Activated T-helper 1 cell treated with anti-CD3 and anti-CD28 coated beads, Interleukin-2, amount 50 U/mL, for 16 hours (primary cell): ENCODE measurements around the gene SH3PXD2B.
"Not testable (repeated sequence)": the region's sequence is repeated elsewhere in the genome, so short reads cannot be mapped to it uniquely, and the experiment has no call there.

Experiments used
- DNase-seq, 2 donors: peaks; one replicate each; pipeline ENCODE4 v3.0.0-alpha.2; 2020; ENCODE audit warnings: low read depth in 1 of 2, low spot score in 1 of 2

The SH3PXD2B gene

DNA sequence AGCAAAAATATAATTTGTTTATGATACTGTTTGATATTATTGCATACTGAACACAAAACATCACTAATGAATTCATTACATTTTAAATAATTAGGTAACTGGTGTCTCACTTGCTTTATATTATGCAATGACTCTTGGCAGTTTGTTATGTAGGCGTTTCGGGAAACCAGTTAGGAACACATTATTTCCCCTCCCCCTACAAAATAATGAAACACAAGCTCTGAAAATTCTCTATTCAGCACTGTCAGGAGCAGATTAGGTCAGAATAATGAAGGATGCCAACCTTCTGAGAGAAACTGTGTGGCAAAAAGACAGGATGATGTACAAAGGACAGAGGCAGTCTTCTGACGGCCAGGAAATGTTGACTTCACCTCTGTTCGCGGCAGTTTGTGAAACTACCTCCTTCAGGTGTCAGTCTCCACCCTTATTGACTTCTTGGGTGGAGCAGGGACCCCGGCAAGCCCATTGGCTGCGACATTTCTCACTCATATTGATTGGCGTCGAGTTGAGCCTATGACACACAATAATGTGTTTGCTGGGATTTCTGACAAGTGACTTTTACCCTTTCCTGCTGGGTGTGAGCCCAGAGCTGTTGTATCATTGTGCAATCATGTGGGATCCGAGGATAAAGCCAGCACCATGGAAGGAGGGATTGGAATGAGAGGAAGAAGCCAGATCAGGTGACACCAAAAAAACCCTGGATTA lies 33.9 kb downstream of the SH3PXD2B start:
- no peak for DNase-seq

- DNase-seq: no peak
These were observed 35.2 kb downstream of the SH3PXD2B start for GRCh38 chr5:172418862-172419814.

GRCh38 chr5:172417983-172418630 lies 36.2 kb downstream of the SH3PXD2B start:
- no peak for DNase-seq

DNA sequence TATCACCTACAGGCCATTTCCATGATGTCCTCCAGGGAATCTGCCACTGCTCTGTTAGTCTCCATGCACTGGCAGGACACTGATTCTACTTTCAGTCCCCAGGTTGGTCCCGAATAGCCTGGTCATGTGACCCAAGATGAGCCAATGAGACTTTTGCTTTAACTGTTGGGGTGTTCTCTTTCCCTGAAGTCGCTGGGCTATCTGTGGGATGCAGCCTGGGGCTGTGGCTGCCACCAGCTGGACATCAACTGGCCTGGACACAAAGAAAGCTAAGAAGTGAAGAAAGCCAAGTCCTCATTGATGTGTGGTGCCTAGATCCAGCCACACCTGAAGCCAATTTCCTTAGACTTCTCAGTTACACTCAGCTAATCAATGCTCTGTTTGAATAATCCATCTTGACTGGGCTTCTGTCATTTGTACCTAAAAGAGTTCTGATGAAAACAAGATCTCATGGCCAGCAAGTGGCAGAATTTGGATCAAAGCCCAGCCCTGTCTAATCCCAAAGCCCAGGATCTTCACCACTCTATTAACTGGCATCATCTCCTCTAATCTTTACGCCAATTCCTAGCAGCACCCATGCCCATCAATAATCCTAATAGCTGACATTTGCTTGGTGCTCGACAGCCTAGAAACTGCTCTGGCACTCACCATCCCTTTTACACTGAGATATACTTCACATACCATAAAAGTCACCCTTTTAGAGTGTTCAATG lies 37.0 kb downstream of the SH3PXD2B start:
- no peak for DNase-seq

DNA sequence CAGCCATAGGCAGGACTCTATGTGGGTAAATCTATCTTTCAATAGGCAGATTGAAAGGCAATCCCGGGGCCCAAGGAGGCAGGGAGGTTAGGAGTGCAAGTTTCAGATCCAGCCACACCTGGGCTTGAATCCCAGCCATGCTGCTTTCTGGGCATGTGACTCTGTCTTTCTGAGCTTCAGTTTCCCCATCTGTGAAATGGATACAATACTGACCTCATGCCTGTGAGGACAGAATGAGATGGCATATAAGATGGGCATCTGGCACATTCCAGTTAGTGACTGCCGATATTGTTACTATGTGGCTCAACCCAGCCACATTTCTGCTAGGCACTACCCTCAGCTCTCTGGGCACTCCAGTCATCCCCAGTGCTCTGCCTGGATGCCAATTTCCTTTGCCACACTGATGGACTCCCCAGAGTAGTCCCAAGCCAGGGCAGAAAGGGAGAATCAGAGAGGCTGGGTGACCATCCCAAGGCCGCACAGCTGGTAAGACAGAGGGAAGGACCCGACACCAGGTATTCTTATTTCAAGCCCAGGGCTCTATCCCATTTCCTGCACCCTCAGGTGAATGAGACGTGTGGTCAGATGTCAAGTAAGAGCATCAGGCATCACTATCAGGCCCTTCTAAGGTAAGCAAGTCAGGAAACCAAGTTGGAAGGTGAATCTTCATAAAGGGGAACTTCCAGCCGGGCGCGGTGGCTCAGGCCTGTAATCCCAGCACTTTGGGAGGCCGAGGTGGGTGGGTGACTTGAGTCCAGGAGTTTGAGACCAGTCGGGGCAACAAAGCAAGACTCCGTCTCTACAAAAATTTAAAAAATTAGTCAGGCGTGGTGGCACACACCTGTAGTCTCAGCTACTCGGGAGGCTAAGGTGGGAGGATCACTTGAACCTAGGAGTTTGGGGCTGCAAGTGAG lies 38.7 kb downstream of the SH3PXD2B start:
- no peak for DNase-seq

DNA sequence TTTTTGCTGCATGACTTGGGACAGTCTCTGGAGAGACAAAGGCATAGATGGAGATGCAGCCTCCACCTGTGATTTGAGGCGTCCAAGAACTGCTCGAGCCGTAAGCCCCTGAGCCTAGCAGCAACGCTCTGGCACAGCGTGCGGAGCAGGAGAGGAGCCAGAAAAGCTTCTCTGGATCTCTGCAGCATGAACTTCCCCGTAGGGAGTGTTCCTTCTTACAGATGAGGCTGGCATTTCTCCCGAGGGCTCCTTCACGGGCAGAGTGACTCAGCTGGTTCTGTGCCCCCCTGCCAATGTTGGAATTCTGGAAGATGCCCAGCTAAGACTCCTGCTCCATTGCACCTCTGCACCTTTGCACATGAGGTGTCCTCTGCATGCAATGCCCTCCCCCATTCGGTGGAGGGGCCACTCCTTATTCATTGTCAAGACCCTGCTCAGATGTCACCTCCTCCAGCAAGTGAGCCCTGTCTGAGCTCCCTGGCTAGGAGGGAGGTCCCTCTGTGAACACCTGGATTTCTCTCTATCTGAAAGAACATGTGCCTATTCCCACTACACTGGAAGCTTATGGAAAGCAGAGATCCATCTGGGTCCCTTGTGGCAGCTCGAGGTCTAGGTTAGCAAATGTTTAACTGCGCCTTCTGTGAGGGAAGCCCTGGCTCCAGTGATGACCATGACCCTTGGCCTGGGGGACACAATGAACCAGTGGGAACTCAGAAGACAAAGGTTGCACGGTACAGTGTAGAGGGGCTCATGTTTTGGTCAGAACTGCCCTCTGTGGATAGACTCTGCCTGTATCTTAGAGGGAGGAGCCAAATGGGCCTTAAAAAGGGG lies 39.6 kb downstream of the SH3PXD2B start:
- no peak for DNase-seq

DNA sequence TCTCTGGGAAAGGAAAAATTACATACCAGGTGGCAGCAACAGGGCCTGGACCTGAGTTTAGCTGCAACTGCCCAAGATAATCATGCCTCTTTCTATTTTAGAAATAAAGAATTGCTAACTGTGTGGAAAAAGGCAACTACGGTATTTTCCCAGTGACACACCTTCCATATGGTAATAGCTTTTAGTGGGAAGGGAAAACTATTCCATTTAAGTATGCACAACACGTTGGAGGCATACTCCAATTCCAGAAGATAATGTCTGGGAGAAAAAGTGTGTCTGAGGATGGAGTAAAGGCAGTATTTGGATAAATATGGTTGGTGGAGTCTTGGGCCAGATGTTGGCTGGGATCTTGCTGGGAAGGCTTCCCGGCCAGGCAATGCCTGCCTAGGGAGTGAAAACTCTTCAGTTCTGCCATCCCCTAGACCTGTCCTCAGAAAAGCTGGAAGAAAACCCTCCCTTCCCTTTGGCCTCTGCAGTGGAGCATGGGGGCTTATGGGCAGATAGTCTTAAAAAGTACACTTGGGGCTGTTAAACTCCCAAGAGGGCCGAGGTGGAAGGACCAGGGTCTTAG lies 40.6 kb downstream of the SH3PXD2B start:
- no peak for DNase-seq

- no peak for DNase-seq
These were observed 41.5 kb downstream of the SH3PXD2B start for GRCh38 chr5:172412724-172413286.

DNA sequence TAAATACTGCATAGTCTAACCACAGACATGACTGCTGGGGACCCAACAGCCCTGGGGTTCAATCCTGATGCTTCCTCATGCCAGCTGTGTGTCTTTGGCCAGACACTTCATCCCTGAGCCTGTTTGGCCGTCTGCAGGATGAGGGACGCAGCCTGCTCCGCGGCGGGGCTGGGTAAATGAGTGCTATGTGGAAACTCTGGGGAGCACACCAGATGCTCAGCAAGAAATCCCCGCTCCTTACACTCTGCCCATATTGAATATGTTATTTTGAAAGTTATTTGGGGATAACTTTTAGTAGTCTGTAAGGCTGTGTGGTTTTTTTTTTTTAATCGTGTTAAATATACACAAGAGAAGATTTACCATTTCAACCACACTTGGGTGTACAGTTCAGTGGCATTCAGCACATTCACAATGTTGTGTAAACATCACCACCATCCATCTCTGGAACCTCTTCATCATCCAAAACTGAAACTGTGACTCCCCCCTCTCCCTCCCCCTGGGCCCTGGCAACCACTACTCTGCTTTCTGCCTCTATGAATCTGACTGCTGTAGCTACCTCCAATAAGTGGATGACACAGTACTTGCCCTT lies 42.7 kb downstream of the SH3PXD2B start:
- no peak for DNase-seq

DNA sequence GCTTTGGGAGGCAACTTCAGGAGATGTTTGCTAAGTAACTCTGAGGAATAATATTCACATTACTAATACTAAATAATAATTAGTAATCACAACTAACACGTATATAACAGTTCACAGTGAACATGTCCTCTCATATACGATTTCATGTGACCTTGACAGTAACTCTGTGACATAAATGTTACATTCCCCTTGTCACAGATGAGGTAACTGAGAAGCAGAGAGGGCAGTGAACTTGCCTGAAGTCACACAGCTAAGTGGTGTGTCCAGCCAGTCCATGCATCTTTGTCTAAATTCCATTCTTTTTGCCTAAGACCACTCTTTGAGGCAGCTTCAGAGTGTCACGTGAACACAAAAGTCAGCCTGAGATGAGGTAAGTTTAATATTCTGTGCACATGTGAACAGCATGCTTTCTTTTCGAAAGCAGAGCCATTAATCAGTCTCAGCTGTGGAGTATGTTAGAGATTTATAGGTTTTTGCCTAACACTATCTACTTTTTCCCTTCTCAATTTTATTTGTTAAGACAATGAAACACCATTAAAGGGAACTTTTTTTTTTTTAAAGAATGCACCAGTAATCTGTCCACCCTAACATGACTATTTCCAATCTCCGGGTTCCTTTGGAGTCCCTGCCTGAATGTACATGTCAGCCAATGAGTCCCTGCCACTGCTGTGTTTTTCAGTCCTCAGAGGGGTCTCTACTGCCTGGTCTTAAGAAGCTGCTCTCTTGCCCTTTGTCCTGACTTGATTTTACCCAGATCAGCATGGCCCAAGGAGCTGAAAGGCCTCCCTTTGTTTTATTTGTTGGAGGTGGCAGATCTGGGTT lies 43.5 kb downstream of the SH3PXD2B start:
- no peak for DNase-seq

GRCh38 chr5:172410160-172410559 lies 44.2 kb downstream of the SH3PXD2B start:
- no peak for DNase-seq

GRCh38 chr5:172409477-172409876 lies 44.8 kb downstream of the SH3PXD2B start:
- not testable (repeated sequence) for DNase-seq

- no peak for DNase-seq
These were observed 46.5 kb downstream of the SH3PXD2B start for GRCh38 chr5:172407822-172408221.

- DNase-seq: no peak
These were observed 47.1 kb downstream of the SH3PXD2B start for GRCh38 chr5:172407241-172407691.

DNA sequence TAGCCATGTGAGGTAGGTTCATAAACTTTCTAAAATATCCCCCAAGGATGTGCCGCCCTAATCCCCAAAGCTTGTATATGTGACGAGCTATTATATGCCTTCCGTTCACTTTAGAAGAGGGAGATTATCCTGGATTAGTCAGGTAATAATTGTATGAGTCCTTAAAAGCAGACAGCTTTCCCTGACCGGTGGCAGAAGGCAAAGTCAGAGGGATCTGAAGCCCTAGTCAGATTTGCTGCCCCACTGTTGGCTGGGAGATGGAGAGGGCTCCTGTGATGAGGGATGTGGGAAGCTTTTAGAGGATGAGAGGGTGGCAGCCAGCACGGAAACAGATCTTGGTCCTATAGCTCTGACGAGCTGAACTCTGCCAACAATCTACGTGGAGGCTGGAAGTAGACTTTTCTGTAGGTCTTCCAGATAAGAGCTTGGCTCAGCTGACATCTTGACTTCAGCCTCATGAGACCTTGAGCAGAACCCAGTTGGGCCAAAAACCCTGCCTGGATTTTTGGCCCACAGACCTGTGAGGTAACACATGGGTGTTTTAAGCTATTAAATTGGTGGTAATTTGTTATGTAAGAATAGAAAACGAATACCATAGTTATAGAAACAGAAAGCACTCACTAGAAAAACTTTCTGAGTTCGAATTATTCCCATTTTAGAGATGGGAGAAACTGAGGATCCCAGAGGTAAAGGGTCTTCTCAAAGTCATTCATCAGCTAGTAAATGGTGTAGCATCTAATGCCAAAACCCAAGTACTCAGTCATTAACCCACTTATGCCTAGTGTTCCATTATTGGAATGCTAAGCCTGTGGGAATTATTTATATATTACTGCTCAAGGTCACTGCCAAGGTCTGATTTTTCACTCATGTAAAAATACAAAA lies 48.9 kb downstream of the SH3PXD2B start:
- no peak for DNase-seq

GRCh38 chr5:172404746-172405145 lies 49.6 kb downstream of the SH3PXD2B start:
- DNase-seq: no peak
